Occipital lobe (tissue), 3 donors: Measurements from ENCODE around the gene ICOSLG. TPM values are rescaled to one million over a fixed set of nuclear protein-coding genes. Genes with fewer than 3 reads are reported as not detected.
"Not testable (repeated sequence)": the region's sequence is repeated elsewhere in the genome, so short reads cannot be mapped to it uniquely, and the experiment has no call there.

Source experiments
- DNase-seq: peaks from one replicate; lab custom pipeline; 2025; lab: John Stamatoyannopoulos, UW
- small RNA-seq: library from RNA; depleted of rRNA; stranded (forward); fragments of <200 nt; gene quantifications from one replicate; pipeline ENCODE3, GENCODE V24; 2014
- total RNA-seq: library from RNA; depleted of rRNA; stranded (reverse); fragments of >200 nt; gene quantifications from one replicate; pipeline ENCODE4 v1.2.3, GENCODE V29; 2014

Gene ICOSLG
- total RNA-seq, 1 donor from 2014 or later, result 0.31 TPM

- not testable (repeated sequence) for DNase-seq
Observed at GRCh38 chr21:44184862-44185261, 55.9 kb downstream of the ICOSLG start.

DNA sequence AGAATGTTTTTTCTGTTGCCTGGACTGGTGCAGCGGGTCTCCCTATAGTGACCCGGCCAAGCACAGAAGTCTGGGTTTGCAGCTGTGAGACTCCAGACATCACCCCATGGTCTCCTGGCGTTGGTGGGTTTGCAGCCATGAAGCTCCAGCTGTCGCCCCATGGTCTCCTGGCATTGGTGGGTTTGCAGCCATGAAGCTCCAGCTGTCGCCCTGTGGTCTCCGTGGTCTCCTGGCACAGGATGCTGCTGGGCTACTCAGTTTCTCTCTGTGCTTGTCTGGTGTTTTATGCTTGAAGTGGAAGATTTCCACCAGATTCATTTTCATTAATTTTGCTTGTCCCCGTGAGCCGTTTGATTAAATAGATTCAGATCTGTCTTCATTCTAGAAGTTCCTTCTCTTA lies 58.5 kb downstream of the ICOSLG start:
- DNase-seq, result not testable (repeated sequence)

GRCh38 chr21:44181506-44181905 lies 59.2 kb downstream of the ICOSLG start:
- DNase-seq, result not testable (repeated sequence)

- not testable (repeated sequence) for DNase-seq
Observed at GRCh38 chr21:44176127-44176526, 64.6 kb downstream of the ICOSLG start.

GRCh38 chr21:44175189-44175588 lies 65.6 kb downstream of the ICOSLG start:
- DNase-seq, result not testable (repeated sequence)

Small RNAs within 50 kb of the gene (small RNA-seq; reads per million reads assigned to genes)
- not detected for gene AP001059.3

Other genes with a start within 250 kb of the ICOSLG start
- 23.1 TPM for gene TRAPPC10, start 228.6 kb downstream of the ICOSLG start, total RNA-seq
- gene PWP2, start 133.5 kb downstream of the ICOSLG start, total RNA-seq, result 16.5 TPM
- gene GATD3, start 107.3 kb downstream of the ICOSLG start, total RNA-seq, result 31.0 TPM
- gene DNMT3L, start 21.0 kb upstream of the ICOSLG start, total RNA-seq, result not detected
- gene AIRE, start 44.9 kb upstream of the ICOSLG start, total RNA-seq, result not detected
- 107 TPM for gene PFKL, start 59.1 kb upstream of the ICOSLG start, total RNA-seq
- gene CFAP410, start 98.4 kb upstream of the ICOSLG start, total RNA-seq, result 5.0 TPM
- 1.2 TPM for gene TRPM2, start 112.7 kb upstream of the ICOSLG start, total RNA-seq
- gene LRRC3, start 214.6 kb upstream of the ICOSLG start, total RNA-seq, result 4.8 TPM